Kidney (tissue), 14 donors: Measurements from ENCODE around the gene GNG7. TPM values are rescaled to one million over a fixed set of nuclear protein-coding genes. Genes with fewer than 3 reads are reported as not detected.

Experiments
- DNase-seq, 5 donors: peaks; one replicate each; pipeline ENCODE4 v3.0.0-alpha.2; 2013 to 2020
- FAIRE-seq: peaks from 2 replicates; lab custom pipeline; 2012; peaks lifted over from hg19 to GRCh38; lab: Jason Lieb, UNC
- H3K27ac ChIP-seq, 2 donors: one replicate each; pipeline ENCODE4 v1.7.0; 2013; ENCODE audit warnings: low read depth in 2 of 2, low read length in 2 of 2, inconsistent platforms in 1 of 2
- H3K27me3 ChIP-seq: one replicate; pipeline ENCODE4 v1.7.1; 2013; ENCODE audit warnings: low read length, inconsistent platforms; ENCODE audit not compliant: control insufficient read depth, insufficient read depth
- H3K36me3 ChIP-seq, 3 donors: one replicate each; pipeline versions ENCODE4 v1.7.0 to v1.7.1; 2013; ENCODE audit warnings: low read length in 3 of 3, control low read depth in 1 of 3, inconsistent platforms in 1 of 3; ENCODE audit not compliant: insufficient read depth in 3 of 3, control insufficient read depth in 2 of 3
- H3K4me1 ChIP-seq, 3 donors: one replicate each; pipeline versions ENCODE4 v1.7.0 to v1.7.1; 2013; ENCODE audit warnings: low read length in 3 of 3, inconsistent platforms in 1 of 3, low read depth in 1 of 3; ENCODE audit not compliant: control insufficient read depth in 2 of 3, insufficient read depth in 2 of 3
- H3K4me3 ChIP-seq, 3 donors: one replicate each; pipeline versions ENCODE4 v1.7.0 to v1.8.1; 2013; ENCODE audit warnings: low read length in 3 of 3, control low read depth in 1 of 3, inconsistent platforms in 1 of 3
- H3K9ac ChIP-seq, 3 donors: one replicate each; pipeline versions ENCODE4 v1.7.0 to v1.7.1; 2013; ENCODE audit warnings: low read length in 3 of 3, control low read depth in 1 of 3, inconsistent platforms in 1 of 3
- H3K9me3 ChIP-seq, 3 donors: one replicate each; pipeline versions ENCODE4 v1.7.0 to v1.7.1; 2013; ENCODE audit warnings: low read length in 3 of 3, control low read depth in 1 of 3, inconsistent platforms in 1 of 3; ENCODE audit not compliant: control insufficient read depth in 2 of 3, insufficient read depth in 1 of 3
- CTCF ChIP-seq: IDR thresholded peaks from 3 replicates; pipeline ENCODE4 v1.5.1; 2012; ENCODE audit warnings: mild to moderate bottlenecking, moderate library complexity, borderline replicate concordance; ENCODE audit not compliant: insufficient read depth; ENCODE audit errors: extremely low read depth
- intact Hi-C: fragments of 100-400 bp; cut with DNase I; formaldehyde crosslinking; loops from one replicate; pipeline ENCODE4 v1.11.1; 2022
- polyA plus RNA-seq: library from polyadenylated mRNA; stranded (reverse); fragments of 350-450 nt; fragmentation: Illumina TruSeq; extraction: RNeasy Lipid Tissue Mini Kit (QIAGEN cat#74804); gene quantifications from one replicate; pipeline ENCODE4 v1.2.3, GENCODE V29; 2014; ENCODE audit warnings: low read depth, low replicate concordance; ENCODE audit not compliant: insufficient read depth
- total RNA-seq: library from RNA; stranded (reverse); fragmentation: NEBNext Ultra II Directional; extraction: Animal tissue kit (Norgen Biotek cat#: 25700); gene quantifications from one replicate; pipeline ENCODE4 v1.2.1, GENCODE V29; 2021
- donor health status: control.
- donor health status: control.
- donor health status: control.
- donor health status: control.
- donor health status: control.
- donor health status: DM: yes; HTN: yes; CAD: no.
- donor health status: Normal renal cell carcinoma (clear cell type).

Gene GNG7
- total and polyA plus RNA-seq, 2 donors from 2014 or later = 9.9 to 13.4 TPM

- FAIRE-seq = no peak
- Histone ChIP-seq H3K9ac (no peak overlapping the region), H3K4me3 (no peak overlapping the region), H3K36me3 (peaks cover 4 to 8% (median 6%) of the 10 kb centered on the region in 3 donors), H3K27me3 (no peaks in the 10 kb centered on the region), H3K9me3 (no peaks in the 10 kb centered on the region), H3K4me1 (peaks cover 0 to 6% (median 0%) of the 10 kb centered on the region in 3 donors), H3K27ac (no peak overlapping the region)
- intact Hi-C loops = no loop called here
- peak in 1 of 5 donors; percentile 18 for DNase-seq
- TF ChIP-seq CTCF = no peak
These were observed 32.9 kb upstream of the GNG7 start for GRCh38 chr19:2735374-2735773.

- H3K9me3 ChIP-seq = no peaks in the 10 kb centered on the region
- no peak overlapping the region for H3K9ac ChIP-seq
- no peak overlapping the region for H3K27ac ChIP-seq
- H3K27me3 ChIP-seq = no peaks in the 10 kb centered on the region
- intact Hi-C loops = no loop called here
- DNase-seq (no peak), FAIRE-seq (no peak)
- H3K4me1 ChIP-seq = peaks cover 0 to 6% (median 0%) of the 10 kb centered on the region in 3 donors
- H3K4me3 ChIP-seq = no peak overlapping the region
- no peak for TF ChIP-seq CTCF
- H3K36me3 ChIP-seq = peaks cover 4 to 8% (median 6%) of the 10 kb centered on the region in 3 donors
These were observed 32.2 kb upstream of the GNG7 start for GRCh38 chr19:2734589-2735288.

GRCh38 chr19:2733930-2734588 is 31.6 kb upstream of the GNG7 start:
- TF ChIP-seq CTCF = no peak
- H3K9ac ChIP-seq = no peak overlapping the region
- intact Hi-C loops = no loop called here
- no peaks in the 10 kb centered on the region for H3K27me3 ChIP-seq
- no peak overlapping the region for H3K27ac ChIP-seq
- H3K4me1 ChIP-seq = peaks cover 0 to 1% (median 0%) of the 10 kb centered on the region in 3 donors
- no peak for DNase-seq
- H3K36me3 ChIP-seq = peaks cover 4 to 8% (median 6%) of the 10 kb centered on the region in 3 donors
- no peak overlapping the region for H3K4me3 ChIP-seq
- H3K9me3 ChIP-seq = no peaks in the 10 kb centered on the region
- FAIRE-seq = no peak
